RWPE1 (cell line): Measurements from ENCODE around the gene C5orf34.

Source experiments
- CTCF ChIA-PET: fragments of 350-600 bp; sonication (Branson Sonifier 250); formaldehyde crosslinking; extraction: SDS; loops from one replicate; lab custom pipeline; 2021; lab: Yijun Ruan, JAX
- POLR2A ChIA-PET: fragments of 400-600 bp; formaldehyde crosslinking; extraction: SDS; loops from one replicate; lab custom pipeline; 2020; ENCODE audit warnings: antibody characterized with exemption; ENCODE audit not compliant: low non-redundant PET; lab: Yijun Ruan, JAX
- DNase-seq: peaks from one replicate; pipeline ENCODE4 v3.0.0; 2012; ENCODE audit warnings: low spot score
- H3K27ac ChIP-seq: fragments of 450-650 bp; 2 replicates; pipeline ENCODE4 v1.5.1; 2017
- TF ChIP-seq, protein P1 (sequence below): fragments of 450-650 bp; conservative IDR thresholded peaks from 2 replicates; pipeline ENCODE4 v1.5.1; 2017; ENCODE audit warnings: low read depth, mild to moderate bottlenecking

Gene C5orf34

DNA sequence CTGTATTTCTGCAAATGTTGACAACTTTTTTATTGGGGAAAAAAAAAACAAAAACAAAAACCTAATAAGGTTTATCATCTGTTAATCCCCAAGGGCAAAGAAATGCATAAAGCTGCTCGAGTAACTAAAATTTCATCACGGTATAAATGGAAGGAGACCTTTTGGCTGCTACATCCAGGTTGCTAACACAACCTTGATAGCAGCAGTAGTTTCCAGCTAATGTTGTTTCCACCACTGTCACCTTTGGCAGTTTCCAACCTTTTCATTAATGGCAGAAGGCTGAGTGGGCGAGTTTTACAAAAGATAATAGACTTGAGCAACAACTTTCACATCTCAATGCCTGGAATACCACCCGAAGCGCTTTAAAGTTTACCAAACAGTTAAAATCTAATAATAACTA, 33.4 kb upstream of the C5orf34 start:
- CTCF ChIA-PET = interaction anchor here (0.6 kb wide), 1 partner anchor 10 kb away, joined by 5 read pairs; no protein-coding TSS in a partner anchor
- no peak for DNase-seq
- POLR2A ChIA-PET = no interaction called here
- no peak overlapping the region for H3K27ac ChIP-seq
- TF ChIP-seq, protein P1, sequence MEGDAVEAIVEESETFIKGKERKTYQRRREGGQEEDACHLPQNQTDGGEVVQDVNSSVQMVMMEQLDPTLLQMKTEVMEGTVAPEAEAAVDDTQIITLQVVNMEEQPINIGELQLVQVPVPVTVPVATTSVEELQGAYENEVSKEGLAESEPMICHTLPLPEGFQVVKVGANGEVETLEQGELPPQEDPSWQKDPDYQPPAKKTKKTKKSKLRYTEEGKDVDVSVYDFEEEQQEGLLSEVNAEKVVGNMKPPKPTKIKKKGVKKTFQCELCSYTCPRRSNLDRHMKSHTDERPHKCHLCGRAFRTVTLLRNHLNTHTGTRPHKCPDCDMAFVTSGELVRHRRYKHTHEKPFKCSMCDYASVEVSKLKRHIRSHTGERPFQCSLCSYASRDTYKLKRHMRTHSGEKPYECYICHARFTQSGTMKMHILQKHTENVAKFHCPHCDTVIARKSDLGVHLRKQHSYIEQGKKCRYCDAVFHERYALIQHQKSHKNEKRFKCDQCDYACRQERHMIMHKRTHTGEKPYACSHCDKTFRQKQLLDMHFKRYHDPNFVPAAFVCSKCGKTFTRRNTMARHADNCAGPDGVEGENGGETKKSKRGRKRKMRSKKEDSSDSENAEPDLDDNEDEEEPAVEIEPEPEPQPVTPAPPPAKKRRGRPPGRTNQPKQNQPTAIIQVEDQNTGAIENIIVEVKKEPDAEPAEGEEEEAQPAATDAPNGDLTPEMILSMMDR = no peak

DNA sequence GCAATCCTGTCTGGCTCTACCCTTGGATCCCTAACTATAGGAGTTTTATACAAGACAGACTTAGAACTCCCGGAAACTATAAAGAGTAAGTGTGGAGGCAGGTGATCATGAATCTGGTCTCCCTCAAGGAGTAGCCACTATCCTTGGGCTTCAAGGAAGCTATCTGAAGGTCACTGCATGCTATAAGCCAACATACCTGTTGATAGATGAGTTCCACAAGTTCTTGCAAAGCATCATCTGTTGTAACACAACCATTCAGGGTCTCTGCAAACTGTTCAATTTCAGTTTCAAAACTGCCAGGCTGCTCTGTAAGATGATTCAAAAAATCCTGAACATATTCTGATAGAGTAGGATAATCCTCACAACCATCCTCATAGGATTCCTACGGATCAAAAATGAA, 32.6 kb upstream of the C5orf34 start:
- no peak for DNase-seq
- TF ChIP-seq, protein P1 = no peak
- ChIA-PET CTCF (interaction anchor here (0.6 to 1.0 kb wide), 2 partner anchors 8 to 9 kb away, joined by 4 to 5 read pairs; no protein-coding TSS in a partner anchor), POLR2A (no interaction called here)
- H3K27ac ChIP-seq = no peak overlapping the region

DNA sequence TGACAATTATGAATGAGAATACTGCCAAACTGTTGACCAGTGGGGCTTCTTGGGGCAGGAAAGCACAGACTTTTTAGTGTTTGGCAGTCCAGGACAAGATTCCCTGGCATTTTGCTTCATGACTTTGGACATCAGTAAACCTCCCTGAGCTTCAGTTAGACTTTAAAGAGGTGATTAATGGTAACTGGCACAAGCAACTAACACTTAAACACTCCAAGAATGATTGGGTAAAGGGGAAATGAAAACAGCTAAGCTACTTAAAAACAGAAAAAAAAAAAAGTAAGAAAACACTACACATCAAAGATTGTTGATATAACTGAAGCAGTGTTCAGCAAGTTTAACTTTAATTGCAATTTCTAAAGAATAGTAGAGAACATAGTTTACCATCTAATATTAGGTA, 28.5 kb upstream of the C5orf34 start:
- POLR2A ChIA-PET = no interaction called here
- TF ChIP-seq, protein P1 = no peak
- CTCF ChIA-PET = no interaction called here
- H3K27ac ChIP-seq = no peak overlapping the region
- no peak for DNase-seq

DNA sequence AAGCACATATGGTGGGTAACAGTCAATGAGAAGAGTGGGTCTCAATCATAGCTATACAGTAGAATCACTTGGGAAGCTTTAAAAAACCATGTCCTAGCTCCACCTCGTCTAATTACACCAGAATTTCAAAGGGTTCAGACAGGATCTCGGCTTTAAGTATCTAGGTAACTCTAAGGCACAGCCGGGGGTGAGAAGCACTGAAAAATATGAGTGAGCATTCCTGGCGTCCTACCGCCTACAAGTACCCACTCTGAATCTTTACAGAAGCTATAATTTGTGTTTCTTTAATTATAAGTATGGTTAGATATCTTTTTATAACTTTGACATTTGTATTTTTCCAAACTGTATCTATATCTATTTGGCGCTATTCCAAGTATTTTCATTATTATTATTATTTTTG, 25.8 kb upstream of the C5orf34 start:
- CTCF ChIA-PET = interaction anchor here (0.9 kb wide), 1 partner anchor 57 kb away, joined by 3 read pairs; the partner anchor contains the start of gene TMEM267
- no peak overlapping the region for H3K27ac ChIP-seq
- POLR2A ChIA-PET = interaction anchor here (0.5 kb wide), 1 partner anchor 21 kb away, joined by 6 read pairs; no protein-coding TSS in a partner anchor
- TF ChIP-seq, protein P1 = no peak
- DNase-seq = no peak

DNA sequence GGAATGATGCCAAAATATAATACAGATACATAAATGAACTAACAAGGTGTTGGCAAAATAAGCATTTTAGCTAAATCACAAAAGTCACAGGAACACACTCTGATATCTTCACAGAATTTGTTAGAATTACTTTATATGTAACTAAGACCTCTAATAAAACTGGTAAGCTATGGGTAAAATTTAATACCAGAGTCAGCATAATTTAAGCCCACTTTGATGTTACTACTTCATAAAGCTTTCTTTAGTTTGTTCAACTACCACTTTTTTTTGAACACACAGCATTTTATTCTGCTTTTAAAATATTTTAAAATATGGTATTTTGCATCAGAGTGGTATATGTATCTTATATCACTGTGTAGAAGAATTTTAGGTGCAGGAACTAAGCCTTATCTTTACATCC, 22.0 kb upstream of the C5orf34 start:
- TF ChIP-seq, protein P1 = no peak
- no peak overlapping the region for H3K27ac ChIP-seq
- POLR2A ChIA-PET = no interaction called here
- CTCF ChIA-PET = no interaction called here
- DNase-seq = no peak

DNA sequence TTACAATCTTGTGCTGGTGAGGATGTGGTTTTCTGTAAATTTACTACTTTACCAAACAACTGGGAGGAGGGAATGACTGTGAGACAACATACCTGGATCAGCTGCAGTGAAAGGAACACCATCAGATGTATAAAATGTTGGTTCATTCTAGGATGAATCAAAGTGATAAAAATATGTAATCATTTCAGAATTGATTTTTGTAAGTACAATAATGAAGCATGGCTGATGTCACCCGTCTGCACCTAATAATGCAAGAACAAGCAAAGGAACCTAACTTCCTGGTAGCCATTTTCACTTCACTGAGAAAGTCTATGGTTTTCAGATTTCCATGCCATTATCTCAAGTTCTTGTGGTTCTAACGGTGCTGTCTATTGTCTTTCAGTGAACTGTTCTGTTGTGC, 18.7 kb upstream of the C5orf34 start:
- POLR2A ChIA-PET = no interaction called here
- TF ChIP-seq, protein P1 = no peak
- CTCF ChIA-PET = no interaction called here
- H3K27ac ChIP-seq = no peak overlapping the region
- no peak for DNase-seq
